ENCODE results near the gene SLC22A16. TPM values are rescaled to one million over a fixed set of nuclear protein-coding genes. Genes with fewer than 3 reads are reported as not detected.

The SLC22A16 gene
- total and polyA plus RNA-seq, 10 donors, result 0.07 to 2.8 (median 1.1) TPM; not detected in 2

DNA sequence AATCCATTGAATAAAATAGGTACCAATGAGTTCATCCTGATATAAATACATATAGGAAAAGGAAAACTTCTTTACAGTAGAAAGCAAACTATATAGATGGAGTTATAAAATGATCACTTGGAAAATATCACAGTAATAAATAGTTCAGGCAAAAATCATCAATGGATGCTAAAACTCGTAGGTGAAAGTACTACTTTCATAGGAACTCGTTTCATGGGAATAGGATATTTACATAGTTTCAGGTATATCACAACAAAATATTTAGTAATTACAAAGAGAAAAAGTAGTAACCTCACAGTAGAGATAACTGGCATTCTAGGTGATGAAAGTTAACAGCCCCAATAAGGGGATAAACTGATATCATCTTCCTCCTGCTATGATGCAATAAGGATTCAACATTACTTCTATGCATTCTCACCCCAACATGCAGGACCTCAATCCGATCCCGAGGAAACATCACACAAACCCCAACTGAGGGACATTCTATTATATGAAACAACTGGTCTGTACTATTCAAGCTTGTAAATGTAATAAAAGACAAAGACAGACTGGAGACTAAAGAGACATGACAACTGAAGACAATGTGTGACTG lies 74.7 kb downstream of the SLC22A16 start:
- Histone ChIP-seq H3K36me3 (no peaks in the 10 kb centered on the region), H3K4me1 (peaks cover 0 to 20% (median 0%) of the 10 kb centered on the region in 6 donors), H3K4me3 (no peak overlapping the region), H3K9me3 (no peaks in the 10 kb centered on the region), H3K27me3 (replicated peaks in 1 of 7) (no peaks in the 10 kb centered on the region), H3K27ac (no peak overlapping the region)
- DNase-seq, result no peak
- TF ChIP-seq POLR2AphosphoS5 (IDR thresholded peaks at IDR 0.05) (no peak), POLR2A (IDR thresholded peaks at IDR 0.05) (no peak)
- TF ChIP-seq, protein P1, sequence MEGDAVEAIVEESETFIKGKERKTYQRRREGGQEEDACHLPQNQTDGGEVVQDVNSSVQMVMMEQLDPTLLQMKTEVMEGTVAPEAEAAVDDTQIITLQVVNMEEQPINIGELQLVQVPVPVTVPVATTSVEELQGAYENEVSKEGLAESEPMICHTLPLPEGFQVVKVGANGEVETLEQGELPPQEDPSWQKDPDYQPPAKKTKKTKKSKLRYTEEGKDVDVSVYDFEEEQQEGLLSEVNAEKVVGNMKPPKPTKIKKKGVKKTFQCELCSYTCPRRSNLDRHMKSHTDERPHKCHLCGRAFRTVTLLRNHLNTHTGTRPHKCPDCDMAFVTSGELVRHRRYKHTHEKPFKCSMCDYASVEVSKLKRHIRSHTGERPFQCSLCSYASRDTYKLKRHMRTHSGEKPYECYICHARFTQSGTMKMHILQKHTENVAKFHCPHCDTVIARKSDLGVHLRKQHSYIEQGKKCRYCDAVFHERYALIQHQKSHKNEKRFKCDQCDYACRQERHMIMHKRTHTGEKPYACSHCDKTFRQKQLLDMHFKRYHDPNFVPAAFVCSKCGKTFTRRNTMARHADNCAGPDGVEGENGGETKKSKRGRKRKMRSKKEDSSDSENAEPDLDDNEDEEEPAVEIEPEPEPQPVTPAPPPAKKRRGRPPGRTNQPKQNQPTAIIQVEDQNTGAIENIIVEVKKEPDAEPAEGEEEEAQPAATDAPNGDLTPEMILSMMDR (IDR thresholded peaks at IDR 0.05 in 8 of 11, conservative IDR thresholded peaks at IDR 0.05 in 3 of 11), result no peak
- WGBS, 5 donors, result 82 to 95% (median 87%) methylated on average over 4 of the region's 4 CpGs
- intact Hi-C loops (cut with DNase I; ENCODE audit: low total_unique reads), result no loop called here

DNA sequence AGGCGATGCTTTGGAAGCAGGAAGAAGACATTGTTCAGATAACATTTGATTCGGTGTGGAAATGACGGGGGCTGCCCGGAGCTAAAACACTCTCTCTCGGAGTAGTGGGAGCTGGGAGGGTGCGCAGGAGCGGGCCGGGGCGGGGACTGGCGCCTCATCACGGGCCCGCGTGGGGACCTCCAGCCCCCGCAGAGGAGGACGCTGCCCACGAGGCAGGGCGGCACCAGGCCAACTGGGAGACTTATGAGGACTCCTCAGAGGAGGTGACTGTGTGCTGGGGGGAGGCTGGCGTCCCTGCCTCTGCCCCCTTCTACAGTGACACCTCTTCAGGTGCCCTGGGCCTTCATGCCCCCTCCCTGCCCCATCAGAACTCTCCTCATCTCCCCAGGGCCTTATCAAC lies 76.2 kb downstream of the SLC22A16 start:
- intact Hi-C loops (cut with DNase I; ENCODE audit: low total_unique reads), result no loop called here
- 53 to 93% (median 77%) methylated on average over 13 to 18 of the region's 18 CpGs for WGBS, 5 donors
- Histone ChIP-seq H3K27me3 (replicated peaks in 1 of 7) (no peaks in the 10 kb centered on the region), H3K36me3 (no peaks in the 10 kb centered on the region), H3K4me1 (peaks cover 0 to 20% (median 0%) of the 10 kb centered on the region in 6 donors), H3K27ac (peak overlapping the region in 1 of 8 donors; percentile 13), H3K4me3 (peak overlapping the region in 6 of 8 donors; percentile 15 to 68 (median 39)), H3K9me3 (no peaks in the 10 kb centered on the region)
- TF ChIP-seq, protein P1 (IDR thresholded peaks at IDR 0.05 in 8 of 11, conservative IDR thresholded peaks at IDR 0.05 in 3 of 11), result no peak
- TF ChIP-seq POLR2A (IDR thresholded peaks at IDR 0.05) (no peak), POLR2AphosphoS5 (IDR thresholded peaks at IDR 0.05) (no peak)
- DNase-seq, result no peak

DNA sequence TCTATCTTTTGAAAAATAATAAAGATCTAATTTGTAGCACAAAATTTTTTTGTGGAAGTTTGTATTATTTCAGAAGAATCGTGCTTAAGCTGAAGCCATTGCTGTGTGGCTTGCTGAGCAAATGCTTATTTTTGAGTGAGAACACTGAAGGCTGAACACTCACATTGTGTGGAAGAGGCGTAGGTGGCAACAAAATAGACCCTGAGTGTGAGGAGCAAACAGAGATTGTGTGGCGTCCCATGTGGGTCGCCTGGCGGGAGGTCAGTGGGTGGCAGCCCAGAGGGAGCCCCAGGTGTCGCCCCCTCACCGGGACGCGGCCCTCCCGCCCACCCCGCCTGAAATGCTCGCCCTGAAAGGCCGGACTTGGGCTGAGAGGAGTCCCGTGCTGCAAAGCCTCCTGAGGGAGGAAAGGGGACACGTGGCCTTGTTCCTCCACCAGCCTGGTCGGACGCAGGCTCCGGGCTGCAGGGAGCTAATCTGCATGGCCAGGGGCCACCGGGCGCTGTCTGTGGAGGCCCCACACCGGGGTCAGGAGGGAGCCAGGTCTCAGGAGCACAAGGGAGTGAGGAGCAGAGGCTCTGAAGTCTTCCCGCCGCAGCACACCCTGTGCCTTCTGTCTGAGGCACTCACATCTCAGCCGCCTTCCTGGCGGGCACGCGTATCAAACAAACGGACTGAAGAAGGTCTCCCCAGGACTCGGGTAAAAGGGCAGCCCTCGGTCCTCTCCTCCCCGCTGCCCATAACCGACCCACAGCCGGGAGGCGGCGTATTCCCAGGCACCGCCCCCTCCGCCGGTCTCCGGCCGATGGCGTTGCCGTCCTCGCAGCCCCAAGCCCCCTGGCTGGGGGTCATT lies 77.0 kb downstream of the SLC22A16 start:
- intact Hi-C loops (cut with DNase I; ENCODE audit: low total_unique reads), result no loop called here
- DNase-seq, result no peak

More for the DNA sequence above, 77.0 kb downstream of the SLC22A16 start:
- H3K4me1 ChIP-seq, result peaks cover 0 to 20% (median 0%) of the 10 kb centered on the region in 6 donors
- H3K36me3 ChIP-seq, result no peaks in the 10 kb centered on the region
- no peaks in the 10 kb centered on the region for H3K9me3 ChIP-seq
- TF ChIP-seq POLR2AphosphoS5 (IDR thresholded peaks at IDR 0.05), result peak in 1 of 3 donors; percentile 32
- TF ChIP-seq, protein P1 (IDR thresholded peaks at IDR 0.05 in 8 of 11, conservative IDR thresholded peaks at IDR 0.05 in 3 of 11), result no peak
- TF ChIP-seq POLR2A (IDR thresholded peaks at IDR 0.05), result no peak
- 30 to 79% (median 54%) methylated on average over 27 to 43 of the region's 43 CpGs for WGBS, 5 donors
- no peaks in the 10 kb centered on the region for H3K27me3 ChIP-seq (replicated peaks in 1 of 7)
- peak overlapping the region in 7 of 8 donors; percentile 15 to 68 (median 39) for H3K4me3 ChIP-seq
- H3K27ac ChIP-seq, result peak overlapping the region in 1 of 8 donors; percentile 13
